Posterior vena cava (tissue), 2 donors: ENCODE data around the gene ALDH3A1. TPM values are rescaled to one million over a fixed set of nuclear protein-coding genes. Genes with fewer than 3 reads are reported as not detected.
A peak's percentile ranks its signal among the peaks of the same experiment; 100 is the strongest.

Source experiments
- DNase-seq: peaks from one replicate; pipeline ENCODE4 v3.0.0-alpha.2; 2020; ENCODE audit warnings: low spot score
- intact Hi-C, 2 donors: fragments of 100-400 bp; cut with DNase I; formaldehyde crosslinking; loops; one replicate each; pipeline versions ENCODE4 v1.14.1 to v1.14.2; 2022 to 2023
- total RNA-seq, 2 donors: library from RNA; stranded (reverse); fragmentation: NEBNext Ultra II Directional; extraction: Animal tissue kit (Norgen Biotek cat#: 25700); gene quantifications; one replicate each; pipeline ENCODE4 v1.2.1, GENCODE V29; 2021
- donor health status: DM: yes; HTN: yes; CAD: no.
- donor health status: DM: yes; HTN: yes; CAD: no.

The ALDH3A1 gene
- total RNA-seq, 2 donors from 2014 or later = 0.46 TPM; not detected in 1

DNA sequence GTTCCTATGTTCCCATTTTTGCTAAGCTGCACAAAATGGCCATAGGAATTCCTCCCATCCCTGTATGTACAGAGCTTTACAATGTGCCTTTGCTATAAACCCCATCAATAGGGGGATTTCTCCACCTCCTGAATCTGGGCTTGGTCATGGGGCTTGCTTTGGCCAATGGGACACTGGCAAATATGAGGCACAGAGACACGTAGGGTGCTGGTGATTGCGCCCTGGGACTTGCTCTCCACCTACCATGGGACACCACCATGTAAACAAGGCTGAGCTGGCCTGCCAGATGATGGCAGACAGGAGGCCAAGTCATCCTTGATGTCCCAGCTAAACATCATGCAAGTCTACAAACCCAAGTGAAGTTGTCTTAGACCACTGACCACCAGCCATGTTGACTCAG, 15.3 kb upstream of the ALDH3A1 start:
- intact Hi-C loops = loop anchor here (5.0 to 10.0 kb wide), 3 partner anchors 251 to 401 kb away; partner anchors contain the start of gene B9D1 (in 2 of the 2)

DNA sequence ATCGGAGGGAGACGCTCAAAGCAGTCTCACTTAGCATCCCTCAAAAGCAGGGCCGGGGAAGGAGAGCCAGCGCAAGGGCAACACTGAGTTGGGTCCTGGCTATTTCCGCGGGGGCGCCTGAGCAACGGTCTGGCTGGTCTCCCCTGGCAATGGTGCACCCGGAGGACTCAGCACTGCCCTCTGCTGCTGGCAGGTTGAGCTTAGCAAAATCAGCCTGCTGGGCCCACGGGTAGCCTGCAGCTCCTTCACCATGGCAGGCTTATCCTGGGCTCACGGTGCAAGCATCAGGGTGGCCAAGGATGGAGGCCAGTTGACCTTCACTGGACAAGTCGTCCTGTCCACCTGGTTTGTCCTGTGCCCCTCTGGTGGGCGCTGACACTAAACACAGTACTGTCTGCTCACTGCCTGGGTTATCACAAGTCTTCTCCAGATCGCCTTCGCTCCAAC, 14.4 kb upstream of the ALDH3A1 start:
- intact Hi-C loops = loop anchor here (5.0 to 10.0 kb wide), 3 partner anchors 250 to 400 kb away; partner anchors contain the start of gene B9D1 (in 2 of the 2)

More for the DNA sequence above, 15.3 kb upstream of the ALDH3A1 start:
- no peak for DNase-seq

DNA sequence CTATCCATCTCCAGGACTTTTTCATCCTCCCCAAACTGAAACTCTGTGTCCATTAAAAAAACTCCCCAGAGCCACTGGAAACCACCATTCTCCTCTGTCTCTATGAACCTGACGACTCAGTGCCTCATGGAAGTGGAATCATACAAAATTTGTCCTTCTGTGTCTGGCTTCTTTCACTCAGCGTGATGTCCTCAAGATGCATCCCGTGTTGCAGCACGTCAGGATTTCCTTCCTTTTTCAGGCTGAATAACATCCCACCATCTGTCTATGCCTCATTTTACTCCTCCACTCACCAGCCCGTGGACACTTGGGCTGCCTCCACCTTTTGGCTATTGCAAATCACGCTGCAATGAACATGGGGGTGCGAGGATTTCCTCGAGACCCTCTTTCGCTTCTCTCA, 12.6 kb upstream of the ALDH3A1 start:
- intact Hi-C loops = loop anchor here (5.0 to 10.0 kb wide), 3 partner anchors 248 to 398 kb away; partner anchors contain the start of gene B9D1 (in 2 of the 2)
- no peak for DNase-seq

More for the DNA sequence above, 14.4 kb upstream of the ALDH3A1 start:
- DNase-seq = peak; percentile 90

DNA sequence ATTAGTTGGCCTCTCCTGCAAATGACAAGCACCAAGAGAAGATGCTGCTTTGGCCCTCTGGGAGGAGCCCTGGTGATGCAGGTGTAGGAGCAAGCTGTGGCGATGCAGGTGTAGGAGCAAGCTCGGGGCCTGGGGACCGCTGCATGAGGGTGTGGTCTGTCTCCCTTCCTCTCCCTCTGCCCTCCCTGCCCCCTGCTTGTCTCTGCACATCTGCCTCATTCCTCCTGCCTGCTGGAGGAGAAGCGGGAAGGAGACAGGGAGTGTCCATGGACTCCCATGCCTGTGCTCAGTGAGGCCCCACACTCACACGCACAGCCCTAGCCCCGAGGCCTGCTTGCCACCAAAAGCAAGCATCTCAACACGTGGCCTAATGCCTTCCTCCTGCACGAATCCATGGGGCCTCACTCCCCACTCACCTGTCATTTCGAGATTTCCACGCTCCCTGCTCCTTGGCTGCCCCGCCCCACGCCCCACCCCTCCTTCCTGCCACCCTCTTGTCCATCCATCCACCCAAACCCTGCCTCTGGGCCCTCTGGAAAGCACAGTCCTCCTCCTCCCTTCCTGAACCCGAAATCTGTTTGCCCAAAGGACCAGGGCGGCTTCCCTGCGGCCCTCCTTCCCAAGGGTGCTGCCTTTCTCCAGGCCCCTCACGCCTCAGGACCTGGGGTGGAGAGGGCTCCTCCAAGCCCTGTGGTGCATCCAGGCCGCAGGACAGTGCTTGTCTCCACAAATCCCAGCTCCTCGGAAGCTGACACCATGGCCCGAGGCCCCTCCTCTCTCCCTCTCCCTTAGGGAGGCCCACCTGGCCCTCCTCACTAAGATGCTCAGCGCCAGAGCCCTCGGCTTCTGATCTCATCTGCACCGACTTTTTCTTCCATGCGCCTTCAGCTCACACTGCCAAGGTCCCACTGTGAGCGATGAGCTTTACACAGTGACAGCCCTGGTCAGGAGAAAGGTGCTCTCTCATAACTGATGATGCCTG, 11.8 kb upstream of the ALDH3A1 start:
- DNase-seq = no peak
- intact Hi-C loops = loop anchor here (5.0 to 10.0 kb wide), 3 partner anchors 248 to 398 kb away; partner anchors contain the start of gene B9D1 (in 2 of the 2)

GRCh38 chr17:19757536-19758180, 9.6 kb upstream of the ALDH3A1 start:
- intact Hi-C loops = loop anchor here in 1 of 2 donors (1.0 kb wide), 1 partner anchor 43 kb away; no protein-coding TSS in a partner anchor
- DNase-seq = no peak

- no peak for DNase-seq
- intact Hi-C loops = no loop called here
These were observed 8.4 kb upstream of the ALDH3A1 start for GRCh38 chr17:19756546-19756945.

DNA sequence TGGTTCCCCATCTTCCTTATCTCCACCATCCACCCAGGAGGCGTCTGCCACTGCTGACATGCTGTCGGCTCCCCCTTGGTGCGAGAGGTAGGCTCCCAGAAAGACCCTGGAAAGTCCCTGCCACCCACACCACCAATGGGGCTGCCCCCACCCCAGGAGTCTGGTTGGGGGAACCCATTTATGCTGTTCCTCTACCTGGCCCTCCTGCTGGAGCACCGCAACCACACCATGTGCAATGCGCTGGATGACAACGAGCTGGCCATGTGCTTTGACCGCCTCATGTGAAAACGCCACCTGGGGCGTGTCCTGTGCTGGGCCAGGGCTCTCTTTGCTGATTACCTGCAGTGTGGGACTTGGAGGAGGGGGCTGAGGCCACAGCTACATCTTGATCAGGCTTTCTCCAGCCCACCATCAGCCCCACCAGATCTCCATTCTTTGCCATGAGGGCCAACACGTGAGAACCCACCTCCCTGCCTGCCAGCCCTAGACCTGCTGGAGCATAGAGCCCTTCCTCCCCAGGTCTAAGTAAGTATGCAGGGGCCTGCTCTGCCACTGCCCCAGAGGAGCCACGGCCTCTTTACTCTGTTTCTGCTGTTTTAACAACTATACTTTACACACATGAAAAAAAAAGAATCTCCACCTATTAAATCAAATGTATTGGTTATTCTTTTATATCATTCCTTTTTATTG, 7.9 kb upstream of the ALDH3A1 start:
- no peak for DNase-seq
- intact Hi-C loops = no loop called here

DNA sequence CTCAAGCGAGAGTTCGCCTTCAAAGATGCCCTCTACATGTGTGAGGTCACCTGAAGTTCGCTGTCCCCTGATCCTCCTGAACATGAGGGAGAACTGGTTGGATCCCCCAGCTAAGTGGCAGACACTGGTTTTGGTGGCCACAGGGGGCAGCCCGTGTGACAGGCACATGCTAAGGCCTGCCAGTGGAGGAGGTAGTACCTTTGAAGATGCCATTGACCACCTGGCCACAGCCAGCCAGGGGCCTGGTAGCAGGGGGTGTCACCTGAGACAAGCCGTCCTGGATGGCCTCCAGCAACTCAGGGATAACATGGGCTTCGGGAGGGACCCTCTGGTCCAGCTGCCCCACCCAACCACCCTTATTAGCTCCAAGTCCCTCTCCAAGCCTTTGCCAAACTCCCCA, 7.3 kb upstream of the ALDH3A1 start:
- DNase-seq = no peak
- intact Hi-C loops = no loop called here

GRCh38 chr17:19753661-19754463, 5.8 kb upstream of the ALDH3A1 start:
- DNase-seq = no peak
- intact Hi-C loops = loop anchor here in 1 of 2 donors (5.0 kb wide), 1 partner anchor 232 kb away; no protein-coding TSS in a partner anchor

DNA sequence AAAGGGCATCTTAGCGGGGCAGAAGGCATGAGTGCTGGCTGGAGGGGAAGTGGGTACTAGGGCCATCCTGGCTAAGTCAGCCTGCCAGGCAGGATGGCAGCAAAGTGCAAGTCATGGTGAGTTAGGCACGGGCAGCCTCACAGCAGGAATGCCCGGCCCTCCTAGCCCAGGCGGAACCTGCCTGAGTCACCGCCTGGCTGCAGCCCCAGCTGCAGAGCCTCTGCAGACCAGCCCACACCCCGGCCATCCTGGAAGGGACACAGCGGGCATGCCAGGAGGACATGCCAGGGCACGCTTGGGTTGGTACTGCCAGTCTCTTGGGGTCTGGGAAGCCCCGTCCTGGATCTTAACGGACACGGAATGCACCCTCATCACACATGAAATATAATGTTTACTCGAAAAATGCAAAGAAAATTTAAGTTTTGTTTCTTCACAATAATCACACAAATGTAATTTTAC, 5.0 kb upstream of the ALDH3A1 start:
- DNase-seq = peak; percentile 87
- intact Hi-C loops = loop anchor here in 1 of 2 donors (5.0 kb wide), 1 partner anchor 231 kb away; no protein-coding TSS in a partner anchor

- intact Hi-C loops = loop anchor here in 1 of 2 donors (5.0 kb wide), 1 partner anchor 230 kb away; no protein-coding TSS in a partner anchor
- DNase-seq = peak; percentile 58
These were observed 4.3 kb upstream of the ALDH3A1 start for GRCh38 chr17:19752216-19753050.

DNA sequence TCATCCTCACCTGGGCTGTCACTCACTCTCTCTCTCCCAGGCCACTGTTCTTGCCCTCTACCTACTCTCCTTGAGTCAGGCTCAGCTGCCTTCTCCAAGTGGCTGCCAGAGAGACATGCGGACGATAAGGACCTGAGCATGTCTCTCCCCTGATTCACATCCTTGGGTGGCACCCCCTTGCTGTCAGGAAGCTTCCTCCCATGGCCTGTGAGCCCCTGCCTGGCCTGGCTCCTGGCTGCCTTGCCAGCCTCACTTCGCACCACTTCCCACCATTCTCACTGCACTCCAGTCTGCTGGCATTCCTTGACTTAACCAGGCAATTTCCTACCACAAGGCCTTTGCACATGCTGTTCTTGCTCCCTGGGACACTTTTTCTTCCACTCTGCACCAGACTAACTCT, 2.7 kb upstream of the ALDH3A1 start:
- intact Hi-C loops = loop anchor here in 1 of 2 donors (5.0 kb wide), 1 partner anchor 229 kb away; no protein-coding TSS in a partner anchor
- peak; percentile 52 for DNase-seq

- DNase-seq = peak; percentile 37
- intact Hi-C loops = loop anchor here in 1 of 2 donors (5.0 kb wide), 1 partner anchor 228 kb away; no protein-coding TSS in a partner anchor
These were observed 2.0 kb upstream of the ALDH3A1 start for GRCh38 chr17:19750020-19750572.

- DNase-seq = no peak
- intact Hi-C loops = no loop called here
These were observed 702 bp upstream of the ALDH3A1 start for GRCh38 chr17:19748807-19749193.

GRCh38 chr17:19747159-19747719, 859 bp downstream of the ALDH3A1 start:
- DNase-seq = no peak
- intact Hi-C loops = no loop called here

DNA sequence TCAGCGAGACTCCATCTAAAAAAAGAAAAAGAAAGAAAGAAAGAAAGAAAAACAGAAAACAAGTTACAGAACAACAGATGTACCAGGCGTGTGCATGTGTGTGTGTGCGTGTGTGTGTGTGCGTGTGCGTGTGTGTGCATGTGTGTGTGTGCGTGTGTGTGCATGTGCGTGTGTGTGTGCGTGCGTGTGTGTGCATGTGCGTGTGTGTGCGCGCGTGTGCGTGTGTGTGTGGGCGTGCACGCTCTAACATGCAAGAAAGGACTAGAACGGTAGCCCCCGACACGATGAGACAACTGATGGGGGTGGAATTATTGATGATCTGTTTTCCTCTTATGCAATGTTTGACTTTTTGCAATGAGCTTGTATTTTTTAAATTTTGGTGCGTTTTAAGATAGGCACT, 1.6 kb downstream of the ALDH3A1 start:
- intact Hi-C loops = no loop called here
- no peak for DNase-seq
